DMS79 treated with DMSO at 0.1 percent for 48 hours (cell line): Measurements from ENCODE around the gene BCAS1.
"Not testable (repeated sequence)": the region's sequence is repeated elsewhere in the genome, so short reads cannot be mapped to it uniquely, and the experiment has no call there.

Experiments
- DNase-seq: peaks from one replicate; lab custom pipeline; 2025; lab: John Stamatoyannopoulos, UW

BCAS1 gene

DNA sequence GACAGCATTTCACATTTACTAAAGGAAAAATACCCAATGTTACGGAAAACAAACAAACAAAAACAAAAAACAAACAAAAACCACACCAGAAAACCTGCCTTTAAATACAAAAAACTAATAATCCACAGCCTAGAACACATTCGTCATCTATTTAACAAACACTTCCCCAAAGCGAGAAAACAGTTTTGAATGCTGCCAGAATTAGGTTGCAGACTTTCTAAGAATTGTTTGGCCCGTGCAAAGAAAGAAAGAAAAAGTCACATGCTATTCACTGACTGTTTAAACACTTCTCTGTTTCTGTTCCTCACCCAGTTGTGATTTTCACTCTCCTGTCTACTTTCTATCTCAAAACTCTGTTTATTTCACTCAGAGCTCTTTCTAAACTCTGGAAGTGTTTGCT lies 52.5 kb downstream of the BCAS1 start:
- no peak for DNase-seq

DNA sequence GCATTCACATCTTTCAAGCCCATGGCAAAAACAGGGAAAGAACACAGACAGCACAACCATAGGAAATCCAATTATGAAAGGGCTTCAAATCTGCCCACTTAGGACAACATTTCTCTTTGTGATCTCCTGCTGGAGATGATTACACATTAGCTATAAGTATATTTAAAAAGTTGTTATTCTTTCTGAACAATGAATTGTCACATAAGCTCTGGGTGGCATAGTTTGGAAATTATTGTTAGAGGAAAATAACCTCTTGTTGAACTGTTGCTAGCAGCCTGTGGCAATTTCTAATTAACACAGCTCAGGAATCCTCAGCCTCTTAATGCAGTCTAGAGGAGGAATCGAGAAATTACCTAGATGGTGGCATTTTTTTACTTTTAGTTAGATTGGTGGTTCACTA lies 54.9 kb downstream of the BCAS1 start:
- no peak for DNase-seq

DNA sequence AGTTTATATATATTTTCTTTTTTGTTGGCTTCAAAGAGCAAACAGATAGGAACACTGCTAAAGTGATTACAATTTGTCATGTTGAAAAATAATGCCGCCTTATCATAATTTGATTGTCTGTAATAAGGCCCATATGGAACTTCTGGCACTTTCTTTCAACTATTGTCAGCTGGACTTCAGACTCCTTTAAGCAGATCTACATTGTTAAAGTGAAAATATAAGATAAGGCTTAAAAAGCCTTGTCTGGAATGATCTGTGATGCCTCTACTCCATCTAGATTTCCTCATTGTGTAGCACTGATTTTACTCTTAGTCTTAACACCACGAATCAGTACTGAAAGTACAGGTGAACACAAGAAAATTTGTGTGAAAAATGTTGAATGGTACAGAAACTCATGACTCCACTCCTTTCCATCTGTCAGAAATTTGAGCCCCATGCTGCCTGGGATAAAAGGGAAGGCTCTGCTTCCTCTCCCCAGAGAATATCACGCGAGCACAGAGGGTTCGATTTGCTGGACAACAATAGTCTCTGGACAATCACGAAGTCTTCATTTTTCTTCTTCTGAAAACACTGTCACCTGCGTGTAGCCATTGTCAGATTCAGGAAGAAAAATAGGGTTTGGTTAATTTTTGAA lies 56.0 kb downstream of the BCAS1 start:
- no peak for DNase-seq

DNA sequence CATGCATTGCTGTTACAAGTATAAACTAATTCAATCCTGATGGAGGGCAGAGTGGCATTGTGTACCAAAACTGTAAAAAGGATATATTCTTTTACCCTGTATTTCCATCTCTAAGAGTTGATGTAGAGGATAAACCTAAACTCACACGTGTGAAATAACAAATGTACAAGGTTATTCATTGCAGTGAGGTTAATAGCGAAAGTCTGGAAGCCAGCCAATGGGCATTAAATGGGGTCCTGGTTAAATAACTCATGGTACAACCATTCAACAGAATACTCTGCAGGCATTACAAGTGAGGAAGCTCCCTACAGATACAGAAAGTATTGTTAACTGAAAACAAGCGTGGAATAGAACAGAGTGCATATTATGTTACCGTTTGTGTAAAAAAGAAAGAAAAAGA lies 56.9 kb downstream of the BCAS1 start:
- no peak for DNase-seq

DNA sequence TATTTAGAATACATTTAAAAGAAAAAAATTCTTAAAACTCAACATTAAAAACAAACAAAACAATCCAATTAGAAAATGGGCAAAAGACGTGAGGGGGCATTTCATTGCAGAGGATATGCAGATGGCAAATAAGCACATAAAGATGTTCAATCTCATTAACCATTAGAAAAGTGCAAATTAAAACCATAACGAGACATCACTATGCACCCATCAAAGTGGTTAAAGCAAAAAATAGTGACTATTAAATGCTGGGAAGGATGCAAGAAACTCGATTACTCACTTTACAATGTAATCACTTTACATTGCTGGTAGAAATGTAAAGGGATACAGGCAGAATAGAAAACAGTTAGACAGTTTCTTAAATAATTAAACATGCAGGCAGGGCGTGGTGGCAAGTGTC lies 59.0 kb downstream of the BCAS1 start:
- DNase-seq = no peak

DNA sequence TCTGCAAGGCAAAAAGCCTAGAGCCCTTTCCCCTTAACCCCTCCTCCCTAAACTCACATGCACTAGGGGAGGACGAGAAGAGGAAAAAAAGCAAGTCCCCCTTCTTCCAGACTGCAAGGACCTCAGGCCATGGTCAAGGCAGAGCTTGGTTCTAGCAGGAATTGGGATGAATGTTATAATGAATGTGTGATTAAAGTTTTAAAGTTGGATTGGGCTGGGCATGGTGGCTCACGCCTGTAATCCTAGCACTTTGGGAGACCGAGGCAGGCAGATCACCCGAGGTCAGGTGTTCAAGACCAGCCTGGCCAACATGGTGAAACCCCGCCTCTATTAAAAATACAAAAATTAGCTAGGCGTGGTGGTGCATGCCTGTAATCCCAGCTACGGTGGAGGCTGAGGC lies 64.2 kb downstream of the BCAS1 start:
- not testable (repeated sequence) for DNase-seq

DNA sequence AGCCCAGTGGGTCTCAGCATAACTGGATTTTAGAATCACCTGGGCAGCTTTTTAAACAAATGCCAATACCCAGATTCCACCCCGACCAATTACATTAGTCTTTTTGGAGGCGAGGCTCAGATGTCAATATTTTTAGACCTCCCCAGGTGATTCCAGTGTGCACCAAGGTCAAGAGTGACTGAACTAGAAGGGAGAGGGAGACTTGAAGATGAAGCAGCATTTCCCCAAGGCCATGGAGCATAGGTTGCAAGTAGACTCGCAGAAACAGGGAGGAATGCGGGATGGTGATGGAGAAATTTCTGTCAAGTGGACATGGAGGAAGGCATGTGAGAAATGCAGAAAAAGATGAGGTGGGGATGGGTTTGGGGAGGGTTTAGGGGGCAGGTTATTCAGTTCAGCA lies 64.9 kb downstream of the BCAS1 start:
- no peak for DNase-seq

DNA sequence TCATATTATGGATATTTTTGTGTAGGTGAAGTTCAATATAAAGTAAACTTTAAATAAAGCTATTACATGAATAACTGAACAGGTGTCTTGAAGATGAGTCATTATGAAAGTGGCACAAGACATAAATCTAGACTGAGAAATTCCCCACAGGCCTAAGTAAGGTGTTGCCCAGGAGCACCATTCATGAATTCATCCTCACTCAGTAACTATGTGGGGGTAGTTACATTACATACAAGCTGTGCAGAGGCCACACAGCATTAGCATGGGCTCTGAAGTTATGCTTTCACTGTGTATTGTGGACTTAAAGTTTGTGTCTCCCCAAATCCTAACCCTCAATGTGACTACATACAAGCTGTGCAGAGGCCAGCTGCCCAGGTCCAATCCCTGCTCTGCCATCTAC lies 65.9 kb downstream of the BCAS1 start:
- no peak for DNase-seq

DNA sequence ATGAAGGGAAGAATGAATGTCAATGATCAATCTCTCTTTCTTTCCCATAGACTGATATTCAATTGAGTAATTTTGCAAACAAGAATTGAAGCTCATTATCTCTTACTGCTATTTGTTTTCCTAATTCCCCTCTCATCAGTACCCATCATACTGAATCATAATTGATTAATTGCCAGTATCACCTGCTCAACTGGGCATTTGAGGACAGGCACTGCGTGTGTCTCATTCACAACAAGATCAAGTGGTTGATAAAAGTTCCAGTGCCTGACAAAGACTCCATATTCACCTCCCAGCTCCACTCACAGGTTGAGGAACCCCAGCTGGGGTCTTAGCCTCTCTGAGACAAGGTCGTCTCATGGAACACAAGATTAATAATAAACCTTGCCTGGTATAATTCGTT lies 67.7 kb downstream of the BCAS1 start:
- DNase-seq = no peak

DNA sequence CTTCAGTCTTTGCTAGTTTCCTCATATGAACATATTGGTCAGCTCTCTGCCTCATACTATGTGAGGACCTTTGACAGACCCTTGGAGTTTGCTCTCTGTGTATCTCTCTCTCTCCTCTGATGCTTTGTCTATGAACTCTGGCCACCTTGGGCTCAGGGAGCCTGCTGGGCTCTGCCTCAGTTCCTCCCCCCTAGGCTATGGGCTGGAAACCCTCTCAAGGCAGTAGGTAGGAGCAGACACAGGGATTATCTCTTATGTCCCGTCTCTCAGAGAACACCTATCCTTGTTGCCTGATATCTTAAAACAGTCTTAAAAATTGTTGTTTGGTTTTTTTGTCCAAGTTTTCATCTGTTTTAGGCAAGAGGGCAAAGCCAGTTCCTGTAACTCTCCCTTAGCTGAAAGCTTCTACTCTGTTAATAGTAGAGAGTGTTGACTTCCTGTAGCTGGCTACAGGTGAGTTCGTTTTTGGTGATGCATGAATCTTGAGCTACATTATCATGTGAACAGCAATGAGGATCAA lies 68.3 kb downstream of the BCAS1 start:
- no peak for DNase-seq

DNA sequence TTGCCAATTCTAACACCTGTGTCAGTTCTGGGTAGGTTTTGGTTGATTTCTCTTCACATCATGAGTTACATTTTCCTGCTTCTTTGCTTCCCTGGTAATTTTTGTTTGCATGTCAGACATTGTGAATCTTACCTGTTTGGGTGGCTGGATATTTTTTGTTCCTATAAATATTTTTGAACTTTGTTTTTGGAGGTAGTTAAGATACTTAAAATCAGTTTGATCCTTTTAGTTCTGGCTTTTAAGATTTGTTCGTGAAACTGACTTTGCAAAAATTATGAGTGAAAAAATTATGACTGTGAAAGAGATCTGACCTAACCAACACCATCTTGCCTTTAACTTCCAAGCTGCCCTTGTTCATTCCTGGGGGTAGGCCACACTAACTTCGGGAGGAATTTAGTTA lies 69.5 kb downstream of the BCAS1 start:
- DNase-seq = no peak

DNA sequence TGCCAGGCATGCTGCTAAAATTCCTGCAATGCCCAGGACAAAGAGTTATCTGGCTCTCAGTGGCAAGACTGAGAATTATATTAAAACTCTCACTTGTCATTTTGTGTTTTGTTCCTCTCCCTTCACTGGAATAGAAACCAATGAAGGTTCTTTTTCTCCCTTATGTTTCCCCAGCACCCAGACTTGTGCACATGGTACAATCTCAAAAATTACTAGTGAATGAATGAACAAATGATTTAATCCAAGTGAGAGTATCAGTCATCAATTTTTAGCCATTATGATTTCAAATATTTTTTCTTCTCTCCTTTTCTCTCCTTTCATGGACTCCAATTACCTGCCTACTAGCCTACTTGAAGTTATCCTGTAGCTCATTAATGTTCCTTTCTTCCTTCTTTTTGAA lies 70.1 kb downstream of the BCAS1 start:
- DNase-seq = no peak

DNA sequence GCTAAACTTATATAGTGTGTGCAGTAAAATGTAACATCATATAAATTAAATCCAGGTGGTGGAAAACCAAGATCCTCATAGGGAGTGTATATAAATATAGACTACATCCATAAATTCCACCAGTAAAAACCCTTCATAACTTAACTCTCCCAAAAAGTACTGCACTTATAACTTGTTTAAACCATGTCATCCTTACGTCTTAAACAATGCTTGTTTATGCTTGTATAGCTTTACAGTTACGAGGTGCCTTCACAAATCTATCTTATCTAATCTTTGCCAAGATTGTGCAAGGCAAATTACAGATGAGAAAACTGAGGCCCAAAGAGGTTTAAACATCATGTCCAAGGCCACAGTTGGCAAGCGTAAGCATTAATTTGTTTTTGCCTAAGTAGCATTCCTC lies 71.3 kb downstream of the BCAS1 start:
- DNase-seq = no peak

DNA sequence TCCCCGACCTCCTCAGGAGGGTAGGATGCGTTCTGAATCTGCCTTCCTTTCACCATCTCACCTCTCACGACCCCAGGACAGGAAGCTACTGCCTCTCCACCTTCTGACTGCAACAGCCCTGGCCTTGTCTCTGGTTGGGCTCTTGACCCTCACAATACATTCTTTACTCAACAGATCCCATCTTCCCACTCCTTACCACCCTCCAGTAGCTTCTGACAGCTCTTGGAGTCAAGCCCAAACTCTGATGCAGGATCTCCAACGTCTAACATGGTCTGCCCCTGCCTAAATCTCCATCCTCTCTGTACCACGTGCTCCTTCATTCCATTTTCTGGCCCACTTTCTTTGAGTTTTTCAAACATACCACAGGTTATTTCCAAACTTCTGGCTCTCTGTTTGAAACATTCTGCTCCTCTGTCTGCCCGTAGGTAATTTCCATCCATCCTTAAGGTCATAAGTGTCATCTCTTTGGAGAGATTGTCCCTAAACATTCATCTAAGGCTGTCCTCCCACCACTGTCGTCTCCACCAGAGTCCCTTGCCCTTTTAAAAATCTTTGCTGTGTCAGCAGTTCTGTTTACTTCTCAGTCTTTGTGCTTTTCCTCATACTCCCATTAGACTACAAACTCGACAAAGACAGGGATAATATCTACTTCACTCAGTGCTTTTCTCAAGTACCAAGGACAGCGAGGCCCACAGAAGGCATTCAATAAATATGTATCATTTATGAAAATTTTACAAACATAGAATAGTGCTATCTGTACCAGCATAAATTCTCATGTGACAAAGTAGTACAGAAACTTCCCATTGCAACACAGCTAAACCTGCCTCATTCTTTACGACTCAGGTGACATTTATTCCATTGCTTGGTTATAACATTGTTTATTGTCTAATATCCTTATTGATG lies 73.6 kb downstream of the BCAS1 start:
- DNase-seq = no peak

DNA sequence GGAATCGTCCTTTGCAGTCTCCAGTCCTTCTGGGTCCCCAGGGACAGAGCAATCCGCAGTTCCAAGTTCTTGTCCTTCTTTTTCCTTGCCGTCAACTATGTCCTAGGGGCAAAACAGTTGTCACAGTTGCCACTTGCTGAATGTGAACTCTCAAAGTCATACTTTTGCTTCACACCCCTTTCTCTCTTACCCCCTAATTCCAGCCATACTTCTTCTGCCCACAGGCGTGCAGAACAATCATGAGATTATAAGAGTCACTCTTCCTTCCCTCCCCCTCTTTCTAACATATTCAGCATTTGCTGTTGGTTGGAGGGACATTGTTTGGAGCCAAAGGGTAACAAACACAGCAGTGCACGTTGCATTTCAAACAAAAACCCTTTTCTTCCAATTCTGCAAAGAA lies 74.4 kb downstream of the BCAS1 start:
- no peak for DNase-seq

DNA sequence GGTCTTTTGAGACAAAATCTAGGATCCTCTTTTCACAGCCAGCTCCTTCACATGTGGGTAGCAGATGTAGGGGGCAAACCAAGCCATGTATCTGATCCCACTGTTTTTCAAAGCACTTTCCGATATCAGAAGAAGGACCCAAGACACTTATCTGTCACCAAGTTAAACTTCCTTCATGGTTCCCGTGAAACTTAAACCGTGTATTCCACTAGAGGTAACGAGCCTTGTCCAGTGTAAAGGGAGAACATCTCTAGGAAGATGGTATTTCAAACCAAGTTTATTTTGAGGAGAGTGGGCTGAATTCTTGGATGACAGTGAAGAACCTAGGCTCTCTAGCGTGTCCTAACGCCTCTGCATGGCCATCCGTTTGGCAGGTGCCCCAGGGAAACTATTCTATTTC lies 76.3 kb downstream of the BCAS1 start:
- no peak for DNase-seq

DNA sequence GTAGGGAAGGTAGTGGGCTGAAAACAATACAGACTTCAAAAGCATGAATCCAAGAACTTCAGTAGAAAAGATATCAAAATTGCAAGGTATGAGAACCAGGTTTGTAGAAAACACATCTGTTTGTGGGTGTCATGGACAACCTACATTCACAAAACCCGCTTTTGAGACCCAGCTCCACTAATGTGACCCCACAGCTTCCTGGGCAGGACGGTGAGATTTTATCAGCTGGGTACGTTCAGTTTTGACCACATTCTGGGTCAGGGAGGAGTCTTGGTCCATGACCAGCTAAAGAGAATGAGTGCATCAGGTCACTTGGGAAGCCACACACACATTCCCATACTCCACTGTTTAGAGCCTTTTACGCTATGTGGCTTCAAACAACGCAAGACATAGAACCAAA lies 77.1 kb downstream of the BCAS1 start:
- DNase-seq = no peak

DNA sequence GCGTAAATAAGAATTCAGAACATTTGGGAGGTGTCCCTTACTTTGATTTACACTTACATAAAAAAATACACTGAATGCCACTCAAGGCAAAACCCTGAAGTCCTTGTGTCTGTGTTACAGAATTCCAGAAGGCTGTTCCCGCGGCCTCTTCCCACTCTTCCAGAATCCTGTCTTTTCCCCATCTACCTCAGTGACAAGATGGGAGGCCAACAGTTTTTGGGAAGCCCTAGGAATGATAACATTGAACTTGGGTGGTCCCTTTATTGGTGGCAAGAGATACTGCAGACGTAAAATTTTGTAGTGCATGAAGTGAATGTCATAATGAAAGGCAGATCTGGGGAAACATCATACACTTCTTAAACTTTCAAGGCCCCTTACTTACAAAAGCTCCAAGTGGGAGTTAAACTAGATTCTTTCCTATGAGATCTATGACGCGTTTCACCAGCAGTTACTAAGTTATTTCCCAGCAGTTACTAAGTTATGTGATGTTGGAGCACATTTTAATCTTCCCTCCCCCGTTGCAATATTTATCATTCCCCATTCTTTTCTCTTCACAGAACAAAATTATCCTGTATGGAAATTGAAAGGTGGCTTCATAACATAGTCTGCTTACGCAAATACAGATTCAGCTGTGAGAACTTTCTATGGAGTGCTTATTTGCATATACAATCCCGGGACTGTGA lies 79.5 kb downstream of the BCAS1 start:
- DNase-seq = no peak

DNA sequence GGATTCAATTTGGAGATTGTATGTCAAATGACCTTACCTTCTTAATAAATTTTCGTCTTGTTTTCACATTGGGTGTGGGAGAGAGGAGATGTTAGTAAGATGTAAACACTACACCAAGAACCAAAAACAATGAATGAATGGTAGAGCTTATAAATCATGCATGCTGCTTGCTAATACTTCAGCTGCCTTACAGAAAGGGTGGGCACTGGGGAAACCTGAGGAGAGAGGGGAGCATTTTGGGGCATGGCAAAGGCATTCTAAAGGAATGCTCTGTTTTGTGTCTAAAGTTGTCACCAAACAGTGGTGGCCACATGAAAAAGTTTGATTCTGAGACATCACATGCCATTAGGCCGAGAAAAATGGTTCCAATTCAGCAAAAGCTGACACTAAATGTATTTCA lies 80.4 kb downstream of the BCAS1 start:
- no peak for DNase-seq

DNA sequence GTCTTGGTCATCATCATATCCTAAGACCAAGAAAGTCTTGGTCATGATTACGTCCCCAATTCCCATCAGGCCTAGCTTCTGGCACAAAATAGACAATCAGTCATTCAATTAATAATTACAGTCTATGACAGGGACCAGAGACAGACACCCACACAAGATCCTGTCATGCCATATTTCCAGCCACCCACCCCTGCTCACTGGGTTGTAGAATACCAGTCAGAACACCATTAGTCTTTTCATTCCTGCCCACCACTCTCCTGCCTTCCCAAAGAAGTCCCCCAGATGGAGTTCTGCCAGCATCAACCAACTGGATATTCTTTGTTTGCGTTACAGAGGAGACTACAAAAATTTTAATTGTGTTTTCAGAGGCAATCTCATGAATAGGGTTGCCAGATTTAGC lies 81.0 kb downstream of the BCAS1 start:
- no peak for DNase-seq

DNA sequence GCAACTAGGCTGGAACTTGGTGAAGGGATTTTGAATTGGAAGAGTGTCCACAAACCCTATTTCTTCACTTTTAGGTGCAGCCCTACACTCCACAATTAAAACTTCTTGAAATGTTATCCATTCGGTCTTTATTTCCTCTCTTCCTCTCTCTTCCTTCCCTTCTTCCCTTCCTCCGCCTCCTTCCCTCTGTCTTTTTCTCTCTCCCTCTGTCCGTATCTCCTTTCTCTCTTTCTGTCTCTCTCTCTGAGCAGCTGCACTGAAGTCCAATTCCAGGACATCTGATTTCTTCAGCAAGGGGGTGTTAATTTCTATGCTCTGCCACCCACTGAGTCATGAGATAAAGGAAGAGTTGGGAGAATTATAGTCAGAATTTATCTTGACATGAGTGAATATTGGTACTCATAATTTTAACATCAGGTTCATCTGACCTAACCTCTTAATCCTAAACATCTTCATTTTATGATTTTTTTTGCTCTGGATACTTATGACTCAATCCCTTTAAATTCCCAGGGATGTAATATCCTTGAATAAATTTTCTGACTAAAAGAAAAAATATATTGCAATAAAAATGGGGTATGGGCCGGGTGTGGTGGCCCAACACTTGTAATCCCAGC lies 84.2 kb downstream of the BCAS1 start:
- DNase-seq = no peak

DNA sequence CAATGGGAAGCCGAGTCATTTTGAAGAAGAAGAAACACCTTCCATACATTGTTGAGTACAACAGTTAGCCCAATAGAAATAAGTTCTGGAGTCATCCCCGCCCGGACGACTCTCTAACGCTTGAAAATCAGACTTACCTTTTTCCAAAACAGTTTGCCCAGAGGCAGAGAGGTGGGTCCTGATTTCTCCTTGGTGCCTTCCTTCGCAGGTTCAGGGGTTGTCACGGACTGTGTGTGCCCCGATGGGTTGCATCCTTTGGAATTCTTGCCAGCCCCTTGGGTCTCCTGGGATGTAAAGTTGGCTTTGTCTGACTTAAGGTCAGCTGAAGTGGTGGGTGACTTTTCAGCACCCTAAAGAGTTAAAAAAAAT lies 85.3 kb downstream of the BCAS1 start:
- DNase-seq = no peak
